Measurements from ENCODE around the gene RASGRF1. TPM values are rescaled to one million over a fixed set of nuclear protein-coding genes. Genes with fewer than 3 reads are reported as not detected.
"Not testable (repeated sequence)": the region's sequence is repeated elsewhere in the genome, so short reads cannot be mapped to it uniquely, and the experiment has no call there.

The RASGRF1 gene
- total RNA-seq, 1 donor from 2014 or later: 1.2 TPM

DNA sequence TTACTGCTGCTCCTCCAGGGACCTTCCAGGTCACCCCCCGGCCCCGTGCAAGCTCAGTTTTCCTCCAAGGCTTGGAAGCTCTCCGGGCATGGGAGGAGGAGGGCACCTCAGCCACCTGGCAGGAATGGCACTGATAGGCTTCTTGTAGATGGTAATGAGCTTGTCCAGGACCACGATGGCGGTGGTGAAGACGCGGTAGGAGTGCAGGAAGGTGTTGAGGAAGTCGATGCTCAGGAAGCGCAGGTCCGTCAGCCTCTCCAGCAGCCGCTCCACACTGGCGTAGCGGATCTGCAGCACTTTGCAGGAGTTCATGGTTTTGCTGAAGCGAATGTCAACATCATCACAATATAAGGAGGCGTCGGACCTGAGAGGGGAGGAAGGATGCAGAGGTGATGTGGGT is 84.5 kb downstream of the RASGRF1 start:
- no peak for DNase-seq (ENCODE audit: low read depth)

- DNase-seq (ENCODE audit: low read depth): peak; percentile 87
These were observed 86.2 kb downstream of the RASGRF1 start for GRCh38 chr15:79004336-79004735.

DNA sequence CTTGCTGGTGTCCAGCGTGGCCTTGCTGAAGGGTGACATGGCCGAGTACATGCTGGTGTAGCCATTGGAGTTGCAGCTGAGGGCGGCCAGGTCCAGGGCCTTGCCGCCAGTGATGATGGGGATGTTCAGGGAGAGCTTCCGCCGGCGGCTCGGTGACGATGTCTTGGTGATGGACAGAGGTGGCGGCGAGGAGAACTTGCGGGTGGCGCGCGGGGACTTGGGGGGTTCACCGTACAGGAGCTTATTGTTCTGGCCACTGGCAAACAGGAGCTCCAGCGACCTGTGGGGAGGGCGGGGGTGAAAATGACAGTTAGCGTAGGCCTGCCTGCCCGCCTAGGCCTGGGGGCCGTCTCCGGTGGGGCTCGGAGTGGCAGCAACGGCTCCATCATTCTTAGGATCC is 86.7 kb downstream of the RASGRF1 start:
- no peak for DNase-seq (ENCODE audit: low read depth)

DNA sequence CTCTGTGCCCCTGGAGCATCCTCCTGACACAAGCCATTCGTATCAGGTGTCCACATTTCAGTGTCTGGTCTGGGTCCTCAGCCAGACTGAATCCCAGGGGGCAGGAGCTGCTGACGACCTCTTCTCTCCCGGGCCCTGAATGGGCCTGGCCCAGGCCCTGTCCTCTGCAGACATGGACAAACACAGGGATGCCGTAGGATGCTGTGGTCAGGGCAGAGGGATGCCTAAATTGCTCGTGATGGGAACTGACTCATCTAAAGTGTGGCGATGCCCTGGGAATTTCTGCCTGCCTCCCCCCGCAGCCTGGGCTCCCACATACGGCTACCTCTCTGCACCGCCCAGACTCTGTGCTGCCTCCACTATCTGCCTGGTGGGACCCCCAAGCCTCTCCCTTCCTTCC is 87.3 kb downstream of the RASGRF1 start:
- DNase-seq (ENCODE audit: low read depth): no peak

- peak; percentile 25 for DNase-seq (ENCODE audit: low read depth)
These were observed 88.0 kb downstream of the RASGRF1 start for GRCh38 chr15:79002581-79002980.

DNA sequence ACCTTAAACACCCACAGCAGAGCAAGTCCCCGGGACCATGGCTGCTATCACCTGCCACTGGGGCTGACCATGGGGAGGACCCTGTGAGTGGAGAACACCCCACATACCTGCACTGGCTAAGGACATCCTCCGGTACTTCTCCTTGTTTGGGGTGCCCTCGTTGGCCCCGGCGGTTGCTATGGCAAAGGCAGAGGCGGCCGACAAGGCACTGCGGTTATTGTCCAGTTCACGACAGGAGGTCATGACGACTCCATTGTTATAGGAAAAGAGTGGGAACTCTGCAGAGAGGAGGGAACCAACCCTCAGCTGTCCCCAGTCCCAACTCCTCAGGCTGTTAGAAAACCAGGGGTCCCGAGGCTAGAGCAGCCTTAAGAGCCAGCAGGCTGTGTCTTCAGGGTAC is 90.9 kb downstream of the RASGRF1 start:
- no peak for DNase-seq (ENCODE audit: low read depth)

DNA sequence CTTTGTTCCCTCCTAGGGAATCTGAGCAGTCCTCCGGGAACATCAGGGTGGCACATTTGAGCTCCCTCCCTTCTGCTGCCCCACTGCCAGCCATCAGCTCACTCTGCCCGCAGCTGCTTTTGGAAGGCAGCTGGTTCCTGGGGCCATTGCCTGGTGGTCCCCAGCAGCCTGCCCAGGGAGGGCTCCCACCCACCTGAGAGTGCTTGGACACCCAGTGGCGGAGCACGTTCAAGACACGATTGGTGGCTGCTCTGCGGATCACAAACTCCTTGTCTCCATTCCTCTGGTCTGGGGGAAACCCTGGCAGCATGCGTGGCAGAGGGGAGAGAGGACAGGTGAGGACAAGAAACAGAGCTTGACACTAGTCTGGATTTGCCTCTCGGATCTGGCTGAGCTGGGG is 92.1 kb downstream of the RASGRF1 start:
- DNase-seq (ENCODE audit: low read depth): no peak

GRCh38 chr15:78997981-78998499 is 92.5 kb downstream of the RASGRF1 start:
- no peak for DNase-seq (ENCODE audit: low read depth)

DNA sequence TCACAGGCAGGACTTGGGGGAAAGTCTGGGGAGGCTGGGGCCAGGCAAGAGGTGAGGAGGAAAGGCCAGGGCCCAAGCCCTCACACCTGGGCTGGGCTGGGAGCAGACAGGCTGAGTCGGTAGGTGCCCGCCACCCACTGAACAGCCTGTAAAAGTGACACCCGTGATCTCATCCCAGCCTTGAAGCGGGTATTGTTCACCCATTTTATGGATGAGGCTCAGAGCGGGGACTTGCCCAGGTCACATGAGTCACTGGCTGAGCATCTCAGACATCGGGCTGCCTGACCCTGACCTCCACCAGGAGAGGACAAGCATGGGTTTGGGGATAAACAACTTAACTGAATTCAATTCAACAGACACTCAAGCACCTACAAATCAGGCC is 93.7 kb downstream of the RASGRF1 start:
- peak; percentile 81 for DNase-seq (ENCODE audit: low read depth)

- no peak for DNase-seq (ENCODE audit: low read depth)
These were observed 94.4 kb downstream of the RASGRF1 start for GRCh38 chr15:78995921-78996893.

DNA sequence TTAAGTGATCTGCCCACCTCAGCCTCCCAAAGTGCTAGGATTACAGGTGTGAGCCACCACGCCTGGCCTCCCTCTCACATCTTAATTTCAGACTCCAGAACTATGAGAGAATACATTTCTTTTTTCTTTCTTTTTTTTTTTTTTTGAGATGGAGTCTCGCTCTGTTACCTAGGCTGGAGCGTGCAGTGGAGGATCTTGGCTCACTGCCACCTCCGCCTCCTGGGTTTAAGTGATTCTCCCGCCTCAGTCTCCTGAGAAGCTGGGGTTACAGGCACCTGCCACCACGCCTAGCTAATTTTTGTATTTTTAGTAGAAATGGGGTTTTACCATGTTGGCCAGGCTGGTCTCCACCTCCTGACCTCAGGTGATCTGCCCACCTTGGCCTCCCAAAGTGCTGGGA is 95.4 kb downstream of the RASGRF1 start:
- DNase-seq (ENCODE audit: low read depth): not testable (repeated sequence)

DNA sequence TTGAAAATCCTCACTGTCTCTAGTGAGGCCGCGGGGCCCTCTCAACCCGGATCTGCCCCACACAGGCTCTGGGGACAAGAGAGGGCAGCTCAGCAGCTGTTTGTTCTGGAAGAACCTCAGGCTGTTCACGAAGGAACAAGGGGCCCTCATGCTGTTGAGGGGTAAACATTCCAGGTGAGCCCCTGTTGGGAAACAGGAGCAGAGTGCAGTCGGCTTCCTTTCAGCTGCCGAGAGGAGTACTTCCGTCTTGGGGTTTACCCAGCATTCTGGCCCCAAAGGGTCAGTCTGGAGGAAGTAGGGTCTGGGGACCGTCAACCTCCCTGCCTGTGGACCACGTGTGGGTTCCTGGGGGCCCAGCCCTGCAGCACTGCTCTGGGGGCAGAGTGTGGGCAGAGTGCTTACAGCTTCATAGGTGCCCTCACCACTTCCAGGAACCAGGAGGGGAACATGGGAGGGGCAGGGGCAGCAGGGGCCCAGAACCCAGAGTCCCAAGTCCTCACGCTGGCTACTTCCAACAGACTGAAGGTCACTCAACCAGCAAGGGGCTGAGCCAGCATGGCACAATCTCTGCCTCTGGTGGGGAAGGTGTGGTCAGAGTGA is 96.5 kb downstream of the RASGRF1 start:
- peak; percentile 25 for DNase-seq (ENCODE audit: low read depth)

GRCh38 chr15:78993257-78993930 is 97.2 kb downstream of the RASGRF1 start:
- DNase-seq (ENCODE audit: low read depth): no peak

- no peak for DNase-seq (ENCODE audit: low read depth)
These were observed 97.9 kb downstream of the RASGRF1 start for GRCh38 chr15:78992416-78993256.

GRCh38 chr15:78991879-78992278 is 98.7 kb downstream of the RASGRF1 start:
- DNase-seq (ENCODE audit: low read depth): no peak

DNA sequence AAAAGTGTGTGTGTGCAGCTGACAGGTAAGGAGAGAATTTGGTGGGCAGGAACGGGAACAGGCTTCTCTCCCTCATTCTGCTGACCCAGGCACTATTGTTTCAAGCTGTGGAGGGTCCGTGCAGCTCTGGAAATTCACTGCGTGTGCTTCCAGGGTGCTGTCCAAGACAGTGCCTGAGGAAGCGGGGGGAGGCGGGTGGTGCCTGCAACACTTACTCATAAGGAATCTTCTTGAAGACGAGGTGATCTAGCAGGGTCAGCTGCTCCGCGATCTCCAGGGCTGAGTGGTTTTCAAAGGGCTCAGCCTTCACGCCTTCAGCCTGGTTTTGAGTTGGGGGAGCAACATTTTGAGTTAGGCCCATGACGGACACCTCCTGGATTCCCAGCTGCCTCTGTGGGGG is 99.1 kb downstream of the RASGRF1 start:
- DNase-seq (ENCODE audit: low read depth): peak; percentile 41

GRCh38 chr15:78990278-78990677 is 100.3 kb downstream of the RASGRF1 start:
- DNase-seq (ENCODE audit: low read depth): no peak

- no peak for DNase-seq (ENCODE audit: low read depth)
These were observed 100.8 kb downstream of the RASGRF1 start for GRCh38 chr15:78989701-78990240.

- DNase-seq (ENCODE audit: low read depth): peak; percentile 99
These were observed 102.1 kb downstream of the RASGRF1 start for GRCh38 chr15:78988361-78988911.

DNA sequence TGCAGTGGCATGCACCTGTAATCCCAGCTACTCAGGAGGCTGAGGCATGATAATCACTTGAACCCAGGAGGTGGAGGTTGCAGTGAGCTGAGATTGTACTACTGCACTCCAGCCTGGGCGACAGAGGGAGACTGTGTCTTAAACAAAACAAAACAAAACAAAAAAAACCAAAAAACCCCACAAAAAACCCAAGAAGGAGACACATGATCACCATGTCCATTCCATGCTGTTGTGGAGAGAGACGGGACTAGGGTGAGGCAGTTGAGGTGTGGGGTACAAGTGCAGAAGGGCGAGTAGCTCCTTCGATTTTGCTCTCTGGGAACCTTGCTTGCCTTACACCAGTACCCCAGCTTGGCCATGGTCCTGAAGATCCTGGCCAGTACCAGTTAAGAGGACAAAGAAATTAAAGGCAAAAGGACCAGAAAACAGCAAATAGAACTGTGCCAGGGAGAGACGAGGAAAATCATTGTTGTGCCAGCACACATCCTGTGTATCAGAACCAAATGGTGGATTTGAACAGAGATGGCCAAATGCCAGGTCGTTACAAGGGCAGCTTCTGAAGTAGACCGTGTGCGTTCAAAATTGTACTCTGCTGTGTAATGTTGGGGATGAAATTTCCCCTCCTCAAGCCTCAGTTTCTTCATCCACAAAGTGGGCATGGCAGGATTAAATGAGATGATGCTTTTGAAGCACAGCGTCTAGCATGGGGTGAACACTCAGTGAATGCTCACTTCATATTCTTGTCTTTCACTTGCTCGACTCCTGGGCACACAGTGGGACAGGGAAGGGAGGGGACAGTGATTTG is 102.8 kb downstream of the RASGRF1 start:
- peak; percentile 40 for DNase-seq (ENCODE audit: low read depth)
